HG03439 (cell line): ENCODE data around the gene PNMT.
"Not testable (repeated sequence)": the region's sequence is repeated elsewhere in the genome, so short reads cannot be mapped to it uniquely, and the experiment has no call there.

Source experiments
- ATAC-seq: cut with Tn5 transposase; IDR thresholded peaks from one replicate; pipeline ENCODE4 v1.9.1; 2021; ENCODE audit warnings: mild to moderate bottlenecking, moderate library complexity; ENCODE audit not compliant: unreplicated experiment

PNMT gene

DNA sequence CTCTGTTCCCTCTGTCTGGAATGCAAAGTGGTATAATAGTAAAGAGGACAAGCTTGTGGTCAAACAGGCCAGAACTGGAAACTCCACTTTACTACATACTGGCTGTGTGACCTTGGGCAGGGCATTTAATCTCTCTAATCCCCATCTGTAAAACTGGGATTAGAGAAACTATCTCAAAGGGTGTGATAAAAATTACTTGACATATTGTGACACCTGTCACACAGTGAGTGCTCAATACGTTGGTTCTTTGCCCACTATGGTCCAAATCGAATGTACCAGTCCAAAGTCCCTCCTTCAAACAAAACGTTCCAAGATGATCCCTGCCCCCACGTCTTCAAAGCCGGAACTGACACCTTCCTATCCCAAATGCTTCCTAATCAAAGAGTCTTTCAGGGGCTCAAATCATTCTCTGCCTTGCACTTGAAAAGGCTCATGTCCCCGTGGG is 18.9 kb downstream of the PNMT start:
- ATAC-seq: no peak

DNA sequence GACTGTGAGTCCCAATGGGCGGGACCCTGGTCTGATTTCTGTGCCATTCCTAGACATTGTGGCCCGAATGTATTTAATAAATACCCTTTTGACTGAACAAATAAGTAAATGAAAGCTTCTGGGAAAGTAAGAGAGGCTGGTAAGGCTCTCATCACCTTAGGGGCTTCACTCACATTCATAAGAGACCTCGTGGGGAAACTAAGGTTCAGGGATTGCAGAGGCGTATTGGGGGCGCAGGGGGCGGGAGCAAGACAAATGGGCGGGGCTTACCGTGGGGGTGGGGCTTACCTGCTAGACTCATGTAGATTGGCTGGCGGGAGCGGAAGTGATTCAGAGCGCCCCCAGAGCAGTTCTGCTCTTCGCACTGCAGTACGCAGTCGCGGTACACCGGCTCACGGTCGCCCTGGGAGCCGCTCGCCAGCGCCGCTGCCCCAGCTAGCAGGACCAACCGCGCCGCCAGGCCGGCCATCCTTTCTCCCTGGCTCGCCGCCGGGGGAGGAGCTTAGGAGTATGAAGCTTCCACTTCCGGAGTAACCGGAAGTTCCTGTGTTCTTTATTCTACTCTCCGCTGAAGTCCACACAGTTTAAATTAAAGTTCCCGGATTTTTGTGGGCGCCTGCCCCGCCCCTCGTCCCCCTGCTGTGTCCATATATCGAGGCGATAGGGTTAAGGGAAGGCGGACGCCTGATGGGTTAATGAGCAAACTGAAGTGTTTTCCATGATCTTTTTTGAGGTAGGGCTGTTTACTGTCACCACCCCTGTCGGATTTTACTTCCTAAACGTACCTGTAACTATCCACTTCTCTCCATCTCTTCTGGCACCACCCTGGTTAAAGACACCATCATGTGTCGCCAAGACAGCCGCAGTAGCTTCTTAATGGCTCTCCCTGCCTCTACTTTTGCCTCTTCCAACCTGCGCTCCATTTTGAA is 19.6 kb downstream of the PNMT start, which contains the start of gene PGAP3:
Gene PGAP3, minus strand, starts transcription at position 512 of the 929 bp plus-strand sequence. Its CDS starts 43 bp downstream, at position 469.
- ATAC-seq: peak; percentile 95

GRCh38 chr17:39688475-39688835 is 20.2 kb downstream of the PNMT start:
- no peak for ATAC-seq

GRCh38 chr17:39688945-39689344 is 20.7 kb downstream of the PNMT start:
- no peak for ATAC-seq

GRCh38 chr17:39694593-39694992 is 26.3 kb downstream of the PNMT start:
- ATAC-seq: no peak

DNA sequence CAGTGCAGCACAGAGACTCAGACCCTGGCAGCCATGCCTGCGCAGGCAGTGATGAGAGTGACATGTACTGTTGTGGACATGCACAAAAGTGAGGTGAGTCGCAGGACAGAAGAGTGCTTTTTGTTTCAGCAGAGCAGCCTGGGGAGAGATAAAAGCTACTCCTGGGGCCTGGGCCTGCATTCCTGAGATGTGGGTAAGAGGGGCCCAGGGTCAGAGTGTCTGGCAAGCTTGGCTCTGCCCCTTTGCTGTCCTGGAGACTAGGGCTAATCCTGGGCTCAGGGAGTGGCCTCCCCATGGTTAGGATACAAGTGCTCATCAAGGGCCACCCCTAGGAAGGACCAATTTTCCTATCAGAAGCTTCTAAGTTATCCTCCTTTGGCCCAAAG is 26.8 kb downstream of the PNMT start:
- ATAC-seq: no peak

GRCh38 chr17:39696731-39697130 is 28.5 kb downstream of the PNMT start:
- no peak for ATAC-seq

- ATAC-seq: no peak
Observed at GRCh38 chr17:39697961-39698360, 29.7 kb downstream of the PNMT start.

DNA sequence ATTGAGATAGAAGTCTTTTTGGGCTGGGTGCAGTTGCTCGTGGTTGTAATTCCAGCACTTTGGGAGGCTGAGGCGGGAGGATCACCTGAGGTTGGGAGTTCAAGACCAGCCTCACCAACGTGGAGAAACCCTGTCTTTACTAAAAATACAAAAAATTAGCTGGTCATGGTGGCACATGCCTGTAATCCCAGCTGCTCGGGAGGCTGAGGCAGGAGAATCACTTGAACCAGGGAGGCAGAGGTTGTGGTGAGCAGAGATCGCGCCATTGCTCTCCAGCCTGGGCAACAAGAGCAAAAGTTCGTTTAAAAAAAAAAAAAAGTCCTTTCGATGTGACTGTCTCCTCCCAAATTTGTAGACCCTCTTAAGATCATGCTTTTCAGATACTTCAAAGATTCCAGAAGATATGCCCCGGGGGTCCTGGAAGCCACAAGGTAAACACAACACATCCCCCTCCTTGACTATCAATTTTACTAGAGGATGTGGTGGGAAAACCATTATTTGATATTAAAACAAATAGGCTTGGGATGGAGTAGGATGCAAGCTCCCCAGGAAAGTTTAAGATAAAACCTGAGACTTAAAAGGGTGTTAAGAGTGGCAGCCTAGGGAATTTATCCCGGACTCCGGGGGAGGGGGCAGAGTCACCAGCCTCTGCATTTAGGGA is 31.0 kb downstream of the PNMT start:
- ATAC-seq: not testable (repeated sequence)

DNA sequence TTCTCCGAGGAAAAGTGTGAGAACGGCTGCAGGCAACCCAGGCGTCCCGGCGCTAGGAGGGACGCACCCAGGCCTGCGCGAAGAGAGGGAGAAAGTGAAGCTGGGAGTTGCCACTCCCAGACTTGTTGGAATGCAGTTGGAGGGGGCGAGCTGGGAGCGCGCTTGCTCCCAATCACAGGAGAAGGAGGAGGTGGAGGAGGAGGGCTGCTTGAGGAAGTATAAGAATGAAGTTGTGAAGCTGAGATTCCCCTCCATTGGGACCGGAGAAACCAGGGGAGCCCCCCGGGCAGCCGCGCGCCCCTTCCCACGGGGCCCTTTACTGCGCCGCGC is 31.5 kb downstream of the PNMT start, which contains the start of gene ERBB2:
Gene ERBB2, plus strand, starts transcription at position 247 of the 330 bp plus-strand sequence. CDS start 175 bp downstream, outside the sequence.
- no peak for ATAC-seq

DNA sequence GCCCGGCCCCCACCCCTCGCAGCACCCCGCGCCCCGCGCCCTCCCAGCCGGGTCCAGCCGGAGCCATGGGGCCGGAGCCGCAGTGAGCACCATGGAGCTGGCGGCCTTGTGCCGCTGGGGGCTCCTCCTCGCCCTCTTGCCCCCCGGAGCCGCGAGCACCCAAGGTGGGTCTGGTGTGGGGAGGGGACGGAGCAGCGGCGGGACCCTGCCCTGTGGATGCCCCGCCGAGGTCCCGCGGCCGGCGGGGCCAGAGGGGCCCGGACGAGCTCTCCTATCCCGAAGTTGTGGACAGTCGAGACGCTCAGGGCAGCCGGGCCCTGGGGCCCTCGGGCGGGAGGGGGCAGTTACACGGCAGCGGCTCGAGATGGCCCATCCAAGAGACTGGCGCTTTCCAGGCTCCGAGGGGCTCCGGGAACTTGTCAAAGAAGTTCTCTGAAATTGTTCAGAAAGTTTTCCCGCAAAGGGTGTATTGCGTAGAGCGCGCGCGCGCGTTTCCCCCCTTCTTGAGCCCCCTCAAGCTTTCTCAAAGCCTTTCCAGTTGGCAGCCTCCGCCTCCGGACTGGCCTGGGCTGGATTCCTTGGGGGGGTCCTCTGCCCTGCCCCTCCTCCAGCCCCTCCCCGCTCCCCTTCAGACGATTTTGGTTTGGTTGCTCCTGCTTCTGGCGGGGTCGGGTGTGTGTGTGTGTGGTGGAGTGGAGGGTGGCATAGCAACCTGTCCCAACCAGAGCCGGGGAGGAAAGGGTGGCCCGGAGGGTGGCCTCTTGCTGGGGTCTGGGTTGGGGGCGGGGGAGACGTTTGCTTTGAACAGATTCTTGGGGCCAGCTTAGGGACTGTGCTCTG is 32.1 kb downstream of the PNMT start:
- no peak for ATAC-seq

DNA sequence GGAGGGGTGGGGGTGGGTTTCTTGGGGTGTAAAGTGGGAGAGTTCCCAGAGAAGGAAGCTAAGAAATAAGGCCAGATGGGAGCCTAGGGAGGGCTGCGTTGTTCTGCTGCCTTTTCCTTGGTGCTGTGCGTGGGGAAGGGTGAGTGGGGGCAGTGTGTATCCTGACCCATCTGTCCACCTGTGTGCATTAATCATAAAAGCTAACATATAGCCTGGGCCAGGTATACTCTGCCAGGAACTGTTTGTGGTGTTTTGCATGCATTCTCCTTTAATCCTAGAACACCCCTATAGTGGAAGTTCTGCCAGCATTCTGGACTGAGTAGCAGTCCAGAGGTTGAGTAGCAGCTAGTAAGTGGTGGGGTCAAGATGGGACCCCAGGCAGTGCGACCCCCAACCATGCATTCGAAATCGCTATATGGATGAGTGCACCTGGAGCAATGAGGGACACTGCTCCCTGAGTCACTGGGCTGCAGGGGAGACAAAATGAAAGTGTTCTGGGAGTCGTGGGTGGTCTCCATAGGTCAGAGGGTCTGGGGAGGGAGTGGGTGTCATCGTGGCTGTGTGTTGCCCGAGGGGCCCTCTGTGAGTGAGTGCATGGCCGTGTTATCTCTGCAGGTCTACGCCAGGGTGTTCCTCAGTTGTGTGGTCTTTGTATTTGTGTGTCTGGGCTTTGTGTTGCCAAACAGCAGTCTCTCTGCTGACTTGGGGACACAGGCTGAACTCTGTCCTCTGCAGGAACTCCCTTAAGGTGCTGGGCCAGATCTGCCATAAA is 32.9 kb downstream of the PNMT start:
- no peak for ATAC-seq

GRCh38 chr17:39701784-39702422 is 33.6 kb downstream of the PNMT start:
- ATAC-seq: no peak

DNA sequence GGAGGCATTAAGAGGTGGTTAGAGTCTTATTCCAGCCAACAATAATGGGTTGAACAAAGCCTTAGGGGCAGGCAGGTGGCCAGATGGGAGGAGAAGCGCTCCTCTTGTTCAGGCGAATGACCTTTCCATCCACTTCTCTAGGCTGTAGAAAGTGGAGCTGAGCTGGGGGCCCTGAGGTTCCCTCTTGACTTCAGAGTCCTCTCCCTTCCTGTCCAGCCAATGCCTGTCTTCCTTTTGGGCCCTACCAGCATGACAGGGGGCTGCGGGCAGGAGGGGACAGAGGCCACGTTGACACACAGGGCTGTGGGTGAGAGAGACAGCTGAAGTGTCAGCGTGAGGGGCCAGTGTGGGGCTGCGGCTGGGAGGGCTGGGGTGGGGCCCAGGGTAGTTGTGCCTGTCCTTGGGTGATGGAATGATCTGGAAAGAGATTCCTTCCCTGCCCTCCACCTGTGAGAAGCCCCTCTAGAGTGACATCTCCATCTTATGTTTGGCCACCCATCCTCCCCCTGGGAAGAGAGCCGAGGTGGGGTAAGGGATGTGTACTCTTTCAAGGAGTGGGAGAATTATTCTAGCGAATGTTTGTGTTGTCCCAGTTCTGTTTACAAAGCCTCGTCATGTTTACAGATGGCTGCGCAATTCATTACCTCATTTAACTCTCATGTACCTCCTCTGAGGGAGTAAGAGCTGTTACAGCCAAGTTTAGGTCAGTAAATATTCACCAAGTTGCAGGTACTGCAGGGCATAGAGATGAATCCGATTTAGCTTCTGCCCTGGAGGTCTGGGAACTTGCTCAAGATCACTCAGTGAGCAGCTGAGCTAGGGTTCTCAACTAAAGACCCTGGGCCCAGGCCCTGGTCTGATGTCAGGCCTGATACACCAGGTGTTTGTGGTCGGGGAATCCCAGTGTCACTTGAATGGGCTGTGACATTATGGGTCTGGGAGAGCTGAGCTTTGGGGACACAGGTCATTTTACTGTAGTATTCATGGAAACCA is 34.9 kb downstream of the PNMT start:
- no peak for ATAC-seq

DNA sequence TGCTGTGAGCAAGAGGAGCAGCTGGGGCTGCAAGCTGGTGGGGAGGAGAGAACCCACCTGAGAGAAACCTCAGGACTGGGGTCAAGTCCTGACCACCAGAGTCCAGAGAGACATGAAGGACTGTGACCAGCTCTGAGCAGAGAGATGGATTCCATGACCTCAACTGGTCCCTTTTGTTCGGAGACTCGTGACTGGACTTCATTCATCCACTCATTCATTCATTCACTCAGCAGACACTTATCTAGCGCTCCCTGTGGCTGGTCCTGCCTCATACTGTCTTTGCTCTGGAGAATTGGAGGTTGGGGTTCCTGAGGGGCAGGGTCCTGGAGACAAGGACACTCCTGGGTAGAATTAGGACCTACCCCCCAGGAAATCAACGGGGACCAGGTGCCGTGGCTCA is 35.7 kb downstream of the PNMT start:
- ATAC-seq: no peak

- ATAC-seq: no peak
Observed at GRCh38 chr17:39704821-39705551, 36.7 kb downstream of the PNMT start.

DNA sequence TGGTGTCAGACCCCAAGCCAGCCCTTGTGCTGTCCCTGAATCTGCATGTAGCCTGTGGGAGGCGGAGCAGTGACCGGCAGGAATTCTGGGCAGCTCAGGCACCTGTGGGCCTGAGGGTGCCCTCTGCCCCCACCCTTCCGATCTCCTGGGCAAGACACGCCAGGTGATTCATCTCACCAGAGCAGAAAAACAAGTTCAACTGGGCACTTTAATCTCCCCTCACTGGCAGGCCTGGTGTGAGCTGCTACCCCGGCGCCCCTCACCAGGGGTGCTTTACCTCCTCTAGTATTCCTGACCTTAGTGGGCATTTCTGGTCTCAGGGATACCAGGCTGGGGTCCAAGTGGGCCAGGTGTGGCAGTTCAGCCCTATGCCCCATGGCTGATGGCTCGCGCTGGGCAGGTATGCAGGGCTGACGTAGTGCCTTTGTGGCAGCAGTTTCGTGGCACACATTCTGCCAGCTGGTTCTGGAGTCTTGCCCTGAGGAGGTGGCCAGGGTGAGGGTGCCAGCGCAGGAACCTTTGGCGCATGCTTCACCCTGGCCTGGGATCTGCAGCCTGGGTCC is 37.6 kb downstream of the PNMT start:
- no peak for ATAC-seq

DNA sequence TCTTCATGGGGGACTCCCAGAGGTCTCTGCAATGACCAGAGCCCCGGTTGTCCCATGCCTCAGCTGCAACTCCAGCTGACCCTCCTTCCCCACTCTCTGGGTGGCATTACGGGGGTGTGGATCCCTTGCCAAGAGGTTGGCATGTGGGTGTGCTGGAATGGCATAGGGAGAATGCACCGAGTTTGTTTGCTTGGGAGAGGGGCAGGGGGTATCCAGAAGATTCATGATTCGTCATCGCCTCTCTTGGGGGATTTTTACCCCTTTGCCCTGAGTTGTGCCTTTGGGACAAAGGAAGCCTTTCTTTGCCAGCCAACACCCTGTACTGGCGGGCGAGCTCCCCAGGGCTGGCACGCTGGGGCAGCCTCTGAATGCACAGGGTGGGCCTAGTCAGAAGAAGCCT is 38.1 kb downstream of the PNMT start:
- ATAC-seq: no peak
